Measurements from ENCODE around the gene CC2D2A. TPM values are rescaled to one million over a fixed set of nuclear protein-coding genes. Genes with fewer than 3 reads are reported as not detected.
"Not testable (repeated sequence)": the region's sequence is repeated elsewhere in the genome, so short reads cannot be mapped to it uniquely, and the experiment has no call there.

The CC2D2A gene
- total RNA-seq, 2 experiments from 2014 or later = not detected

DNA sequence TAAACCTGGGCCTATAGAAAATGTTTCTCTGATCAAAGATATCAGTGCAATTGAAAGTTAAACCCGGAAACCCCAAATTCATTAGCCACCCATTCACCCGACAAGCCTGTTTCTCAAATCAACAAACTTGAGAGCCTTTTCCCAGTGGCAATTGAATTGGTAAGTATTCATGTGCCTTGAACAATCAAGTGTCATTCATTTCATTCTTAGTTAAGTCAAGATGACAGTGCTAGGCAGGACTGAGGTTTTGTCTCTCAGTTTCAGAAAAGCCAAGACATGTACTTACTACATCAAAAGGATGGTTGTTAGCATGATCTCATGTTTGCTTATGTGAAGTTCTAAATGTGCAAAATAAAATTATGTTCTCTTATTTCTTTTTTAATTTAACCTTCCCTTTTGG is 32.3 kb downstream of the CC2D2A start:
- Mint-ChIP-seq H3K9me3 (peaks cover 2% of the 10 kb centered on the region), H3K27ac (no peak overlapping the region), H3K4me3 (no peak overlapping the region), H3K36me3 (ENCODE audit: low read depth) (no peaks in the 10 kb centered on the region), H3K27me3 (ENCODE audit: low read depth) (no peaks in the 10 kb centered on the region), H3K4me1 (ENCODE audit: low read depth) (no peaks in the 10 kb centered on the region)
- CTCF ChIA-PET = no interaction called here
- DNase-seq = no peak
- intact Hi-C loops (cut with micrococcal nuclease) = no loop called here

DNA sequence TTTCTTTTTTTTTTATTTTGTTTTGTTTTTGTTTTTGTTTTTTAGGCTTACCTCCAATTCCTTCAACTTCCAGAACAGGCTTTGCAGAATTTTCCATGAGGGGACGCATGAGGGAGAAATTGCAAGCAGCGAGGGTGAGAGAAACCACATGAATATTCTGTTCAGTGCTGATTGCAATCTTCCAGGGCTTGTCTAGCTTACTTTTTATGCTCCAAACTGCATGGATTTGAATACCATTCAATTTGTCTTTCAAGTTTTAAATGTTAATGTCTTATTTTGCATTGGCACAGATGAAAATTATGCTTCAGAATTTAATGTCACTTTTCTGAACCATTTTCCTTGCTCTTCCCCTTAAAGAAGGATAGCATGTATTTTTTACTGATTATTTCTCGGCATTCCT is 32.7 kb downstream of the CC2D2A start:
- Mint-ChIP-seq H3K4me3 (no peak overlapping the region), H3K27ac (no peak overlapping the region), H3K9me3 (no peaks in the 10 kb centered on the region), H3K36me3 (ENCODE audit: low read depth) (no peaks in the 10 kb centered on the region), H3K27me3 (ENCODE audit: low read depth) (no peaks in the 10 kb centered on the region), H3K4me1 (ENCODE audit: low read depth) (no peaks in the 10 kb centered on the region)
- CTCF ChIA-PET = no interaction called here
- intact Hi-C loops (cut with micrococcal nuclease) = no loop called here
- no peak for DNase-seq

DNA sequence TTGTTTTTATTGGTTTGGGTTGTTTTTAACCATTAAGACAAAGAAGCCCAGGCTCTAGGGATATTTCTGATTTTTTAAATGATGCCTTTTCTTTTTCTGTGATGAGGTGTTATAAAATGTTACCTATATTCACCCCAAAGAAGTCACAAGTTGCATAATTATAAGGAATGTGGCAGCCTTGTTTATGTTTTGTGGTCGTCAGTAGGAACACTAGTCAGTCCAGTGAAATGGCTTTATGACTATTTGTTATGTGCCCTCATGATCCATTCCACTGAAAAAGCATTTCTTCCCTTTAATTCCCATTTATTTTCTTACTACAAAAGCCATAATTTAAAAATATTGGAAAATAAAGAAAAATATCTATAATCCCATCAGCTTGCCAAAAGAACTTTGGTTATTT is 34.4 kb downstream of the CC2D2A start:
- no peak overlapping the region for H3K4me3 Mint-ChIP-seq
- intact Hi-C loops (cut with micrococcal nuclease) = no loop called here
- no peak for DNase-seq
- H3K27me3 Mint-ChIP-seq (ENCODE audit: low read depth) = no peaks in the 10 kb centered on the region
- H3K36me3 Mint-ChIP-seq (ENCODE audit: low read depth) = peaks cover 4% of the 10 kb centered on the region
- H3K9me3 Mint-ChIP-seq = no peaks in the 10 kb centered on the region
- CTCF ChIA-PET = interaction anchor here (0.6 kb wide), 1 partner anchor 267 kb away, joined by 3 read pairs; no protein-coding TSS in a partner anchor
- no peak overlapping the region for H3K27ac Mint-ChIP-seq
- H3K4me1 Mint-ChIP-seq (ENCODE audit: low read depth) = no peaks in the 10 kb centered on the region

DNA sequence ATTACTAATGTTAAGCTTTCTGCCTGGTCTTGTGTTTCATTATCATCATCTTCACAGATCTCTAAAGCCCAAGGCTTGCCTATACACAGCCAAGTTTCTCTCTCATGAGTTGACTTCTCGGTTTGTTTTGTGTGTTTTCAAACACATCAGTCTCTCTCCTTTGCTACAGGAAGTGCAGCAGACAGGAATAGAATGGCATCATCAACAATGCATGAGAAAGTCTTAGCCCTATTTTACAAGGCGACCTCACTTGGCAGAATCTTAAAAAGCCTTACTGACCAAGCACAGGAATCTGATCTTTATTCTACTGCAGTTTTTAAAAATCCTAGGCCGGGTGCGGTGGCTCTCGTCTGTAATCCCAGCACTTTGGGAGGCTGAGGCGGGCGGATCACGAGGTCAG is 36.8 kb downstream of the CC2D2A start:
- H3K27me3 Mint-ChIP-seq (ENCODE audit: low read depth) = no peaks in the 10 kb centered on the region
- no peak overlapping the region for H3K27ac Mint-ChIP-seq
- DNase-seq = no peak
- H3K4me3 Mint-ChIP-seq = no peak overlapping the region
- H3K36me3 Mint-ChIP-seq (ENCODE audit: low read depth) = peaks cover 4% of the 10 kb centered on the region
- CTCF ChIA-PET = interaction anchor here (0.6 kb wide), 1 partner anchor 19 kb away, joined by 3 read pairs; no protein-coding TSS in a partner anchor
- H3K9me3 Mint-ChIP-seq = no peaks in the 10 kb centered on the region
- intact Hi-C loops (cut with micrococcal nuclease) = no loop called here
- H3K4me1 Mint-ChIP-seq (ENCODE audit: low read depth) = no peaks in the 10 kb centered on the region

DNA sequence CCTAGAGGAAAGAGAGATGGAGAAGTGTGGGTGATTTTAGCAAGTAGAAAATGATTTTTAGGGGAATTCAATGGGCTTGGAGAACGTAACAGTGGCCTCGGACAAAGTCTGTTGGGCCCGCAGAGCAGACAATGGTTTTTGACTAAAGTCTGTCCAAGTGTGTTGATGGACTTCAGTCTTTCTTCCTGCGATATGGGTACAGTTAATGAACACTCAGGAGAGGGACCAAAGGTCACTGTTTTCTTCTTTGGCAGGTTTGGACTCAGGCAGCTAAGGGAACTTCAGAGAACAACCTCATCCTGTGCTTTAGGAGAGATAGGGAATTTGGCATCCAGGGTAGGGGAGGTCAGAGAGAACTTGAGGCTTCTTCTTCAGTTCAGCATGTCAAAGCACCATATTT is 38.0 kb downstream of the CC2D2A start:
- no peak for DNase-seq
- intact Hi-C loops (cut with micrococcal nuclease) = no loop called here
- Mint-ChIP-seq H3K27me3 (ENCODE audit: low read depth) (no peaks in the 10 kb centered on the region), H3K4me3 (no peak overlapping the region), H3K27ac (no peak overlapping the region), H3K4me1 (ENCODE audit: low read depth) (no peaks in the 10 kb centered on the region), H3K9me3 (no peaks in the 10 kb centered on the region), H3K36me3 (ENCODE audit: low read depth) (peaks cover 7% of the 10 kb centered on the region)
- CTCF ChIA-PET = no interaction called here

DNA sequence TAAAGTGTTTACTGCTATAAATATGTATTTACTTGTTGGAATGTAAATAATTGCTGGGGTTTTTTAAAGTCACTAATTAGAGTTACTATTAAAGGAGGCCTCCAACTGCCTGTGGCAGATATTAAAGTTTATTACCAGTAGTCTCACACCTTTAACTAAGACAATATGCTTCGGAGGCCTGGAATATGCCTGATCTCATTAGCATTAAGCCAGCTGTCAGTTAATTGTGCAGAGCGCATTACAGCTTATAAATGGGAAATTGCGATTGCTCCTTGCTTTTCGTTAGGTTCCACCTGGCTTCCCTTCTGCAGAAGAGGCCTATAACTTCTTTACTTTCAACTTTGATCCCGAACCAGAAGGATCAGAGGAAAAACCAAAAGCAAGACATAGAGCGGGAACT is 41.3 kb downstream of the CC2D2A start:
- CTCF ChIA-PET = interaction anchor here (1.0 kb wide), 1 partner anchor 16 kb away, joined by 3 read pairs; no protein-coding TSS in a partner anchor
- Mint-ChIP-seq H3K27me3 (ENCODE audit: low read depth) (no peaks in the 10 kb centered on the region), H3K4me3 (no peak overlapping the region)

DNA sequence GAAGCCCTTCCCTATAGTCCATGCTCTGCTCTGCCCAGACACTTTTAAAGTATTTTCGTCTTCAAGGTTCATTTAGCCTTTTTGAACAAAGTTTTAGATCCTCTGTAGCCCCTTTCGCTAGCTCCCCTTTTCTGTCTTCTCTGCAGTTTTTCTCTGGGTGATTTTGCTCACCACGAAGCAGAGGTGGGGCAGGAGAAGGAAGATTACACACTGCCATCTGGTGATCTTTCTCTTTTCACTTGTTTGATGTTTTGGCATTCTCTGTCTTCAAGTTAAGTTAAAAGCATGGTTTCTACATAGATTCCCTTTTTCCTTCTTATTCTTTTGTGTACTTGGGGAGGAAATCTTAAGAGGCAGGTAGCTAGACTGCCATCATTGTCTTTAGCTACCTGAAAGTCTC is 43.9 kb downstream of the CC2D2A start:
- H3K36me3 Mint-ChIP-seq (ENCODE audit: low read depth) = peaks cover 9% of the 10 kb centered on the region
- CTCF ChIA-PET = interaction anchor here (0.8 to 2.2 kb wide), 2 partner anchors 9 to 56 kb away, joined by 3 to 4 read pairs; no protein-coding TSS in a partner anchor
- no peaks in the 10 kb centered on the region for H3K9me3 Mint-ChIP-seq
- DNase-seq = no peak
- H3K27ac Mint-ChIP-seq = no peak overlapping the region
- H3K27me3 Mint-ChIP-seq (ENCODE audit: low read depth) = no peaks in the 10 kb centered on the region
- no peaks in the 10 kb centered on the region for H3K4me1 Mint-ChIP-seq (ENCODE audit: low read depth)
- intact Hi-C loops (cut with micrococcal nuclease) = no loop called here
- no peak overlapping the region for H3K4me3 Mint-ChIP-seq

More for the DNA sequence above, 41.3 kb downstream of the CC2D2A start:
- intact Hi-C loops (cut with micrococcal nuclease) = no loop called here
- Mint-ChIP-seq H3K27ac (no peak overlapping the region), H3K36me3 (ENCODE audit: low read depth) (peaks cover 9% of the 10 kb centered on the region), H3K4me1 (ENCODE audit: low read depth) (no peaks in the 10 kb centered on the region), H3K9me3 (no peaks in the 10 kb centered on the region)
- no peak for DNase-seq

DNA sequence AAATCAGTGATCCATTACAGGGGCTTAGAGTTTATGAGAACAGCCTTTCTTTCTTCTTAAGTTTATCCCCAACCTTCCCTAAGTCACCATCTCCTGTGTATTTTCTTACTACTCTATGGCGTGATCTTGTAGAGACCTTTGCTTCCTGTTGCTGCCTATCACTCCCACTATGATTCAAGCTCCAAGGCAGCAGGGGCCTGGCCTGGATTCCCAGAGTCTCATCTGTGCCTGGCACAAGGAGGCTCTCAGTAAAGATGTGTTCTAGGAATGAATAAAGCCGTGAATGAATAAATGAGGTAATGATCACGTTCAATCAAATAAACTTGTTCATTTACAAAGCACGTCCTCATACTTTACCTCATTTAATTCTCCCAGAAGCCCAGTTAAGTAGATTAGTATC is 45.4 kb downstream of the CC2D2A start:
- DNase-seq = no peak
- Mint-ChIP-seq H3K36me3 (ENCODE audit: low read depth) (peaks cover 16% of the 10 kb centered on the region), H3K27me3 (ENCODE audit: low read depth) (no peaks in the 10 kb centered on the region), H3K9me3 (peaks cover 7% of the 10 kb centered on the region), H3K4me3 (no peak overlapping the region), H3K27ac (no peak overlapping the region), H3K4me1 (ENCODE audit: low read depth) (no peaks in the 10 kb centered on the region)
- CTCF ChIA-PET = no interaction called here
- intact Hi-C loops (cut with micrococcal nuclease) = no loop called here

DNA sequence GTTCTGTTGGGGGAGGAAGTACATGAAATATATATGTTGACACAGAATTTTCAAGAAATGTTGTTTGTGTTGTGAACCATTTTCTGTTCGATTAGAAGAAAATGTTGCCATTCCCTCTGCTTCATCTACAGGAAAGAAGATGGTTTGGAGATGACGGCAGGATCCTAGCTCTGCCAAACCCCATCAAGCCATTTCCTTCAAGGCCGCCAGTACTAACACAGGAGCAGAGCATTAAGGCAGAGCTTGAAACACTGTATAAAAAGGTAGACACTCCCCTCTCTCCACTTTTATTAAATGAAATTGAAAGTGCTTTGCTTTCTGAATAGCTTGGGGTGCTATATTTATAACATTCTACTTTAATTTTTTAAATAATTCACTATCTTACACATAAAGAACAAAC is 46.8 kb downstream of the CC2D2A start:
- Mint-ChIP-seq H3K36me3 (ENCODE audit: low read depth) (peaks cover 17% of the 10 kb centered on the region), H3K27me3 (ENCODE audit: low read depth) (no peaks in the 10 kb centered on the region), H3K27ac (no peak overlapping the region), H3K9me3 (peaks cover 9% of the 10 kb centered on the region), H3K4me3 (no peak overlapping the region), H3K4me1 (ENCODE audit: low read depth) (no peaks in the 10 kb centered on the region)
- CTCF ChIA-PET = interaction anchor here (0.6 to 0.7 kb wide), 3 partner anchors 42 to 1561 kb away, joined by 3 to 6 read pairs (median 4); no protein-coding TSS in a partner anchor
- intact Hi-C loops (cut with micrococcal nuclease) = no loop called here
- DNase-seq = no peak

DNA sequence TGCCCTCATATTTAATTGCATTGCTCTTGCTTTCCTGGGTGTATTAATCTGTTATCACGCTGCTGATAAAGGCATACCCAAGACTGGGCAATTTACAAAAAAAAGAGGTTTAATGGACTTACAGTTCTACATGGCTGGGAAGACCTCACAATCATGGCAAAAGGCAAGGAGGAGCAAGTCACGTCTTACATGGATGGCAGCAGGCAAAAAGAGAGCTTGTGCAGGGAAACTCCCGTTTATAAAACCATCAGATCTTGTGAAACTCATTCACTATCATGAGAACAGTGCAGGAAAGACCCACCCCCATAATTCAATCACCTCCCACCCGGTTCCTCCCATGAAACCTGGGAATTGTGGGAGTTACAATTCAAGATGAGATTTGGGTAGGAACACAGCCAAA is 48.0 kb downstream of the CC2D2A start:
- CTCF ChIA-PET; DNase-seq; H3K27ac Mint-ChIP-seq; H3K4me1 Mint-ChIP-seq (ENCODE audit: low read depth); H3K27me3 Mint-ChIP-seq (ENCODE audit: low read depth); H3K4me3 Mint-ChIP-seq; H3K9me3 Mint-ChIP-seq; intact Hi-C loops (cut with micrococcal nuclease): not testable (repeated sequence)
- H3K36me3 Mint-ChIP-seq (ENCODE audit: low read depth) = peaks cover 13% of the 10 kb centered on the region

DNA sequence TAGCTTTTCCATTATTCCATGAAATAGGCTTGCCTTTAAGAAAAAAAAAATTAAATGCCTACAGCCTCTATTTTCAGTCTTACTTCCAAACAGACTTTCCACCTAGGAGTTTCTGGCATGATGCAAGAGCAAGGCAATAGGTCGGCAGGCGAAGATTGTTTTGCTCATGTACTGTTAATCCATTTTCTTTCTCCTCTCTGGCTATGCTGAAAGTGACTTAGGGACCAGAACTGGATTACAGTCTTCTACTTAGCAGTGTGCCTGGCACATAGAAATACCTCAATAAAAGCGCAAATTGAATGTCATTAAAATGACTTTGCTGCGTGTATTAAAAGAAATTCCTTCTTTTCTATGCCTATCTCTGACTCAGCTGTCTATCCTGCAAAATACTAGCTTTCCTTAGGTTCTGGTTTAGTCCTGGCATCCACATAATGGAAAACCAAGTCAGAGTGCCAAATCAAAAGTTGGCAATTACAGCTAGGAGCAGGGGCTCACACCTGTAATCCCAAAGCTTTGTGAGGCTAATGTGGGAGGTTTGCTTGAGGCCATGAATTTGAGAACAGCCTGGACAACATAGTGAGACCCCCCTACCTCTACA is 51.9 kb downstream of the CC2D2A start:
- no peak overlapping the region for H3K4me3 Mint-ChIP-seq
- no peaks in the 10 kb centered on the region for H3K27me3 Mint-ChIP-seq (ENCODE audit: low read depth)
- H3K36me3 Mint-ChIP-seq (ENCODE audit: low read depth) = peaks cover 11% of the 10 kb centered on the region
- DNase-seq = no peak
- CTCF ChIA-PET = no interaction called here
- intact Hi-C loops (cut with micrococcal nuclease) = no loop called here
- H3K9me3 Mint-ChIP-seq = peaks cover 9% of the 10 kb centered on the region
- no peaks in the 10 kb centered on the region for H3K4me1 Mint-ChIP-seq (ENCODE audit: low read depth)
- H3K27ac Mint-ChIP-seq = no peak overlapping the region

DNA sequence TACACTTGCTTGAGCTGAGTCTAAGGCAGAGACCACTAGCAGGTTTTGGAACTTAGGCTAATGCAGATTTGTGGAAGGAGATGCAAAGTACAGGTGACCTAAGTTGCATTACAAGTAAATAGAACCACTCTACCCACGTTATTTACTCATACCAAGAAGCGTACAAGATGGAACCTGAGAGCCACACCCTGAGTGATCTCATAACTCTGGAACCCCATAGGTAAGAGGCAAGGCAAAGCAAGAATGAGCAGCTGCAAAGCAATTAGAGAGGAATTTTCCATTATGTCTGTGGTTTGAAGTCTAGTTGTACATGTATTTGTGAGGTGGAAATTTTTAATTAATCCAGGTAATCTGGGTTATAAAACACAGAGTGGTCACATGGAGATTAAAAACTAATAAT is 55.4 kb downstream of the CC2D2A start:
- Mint-ChIP-seq H3K4me1 (ENCODE audit: low read depth) (no peaks in the 10 kb centered on the region), H3K4me3 (no peak overlapping the region), H3K9me3 (peaks cover 2% of the 10 kb centered on the region), H3K27ac (no peak overlapping the region), H3K36me3 (ENCODE audit: low read depth) (peaks cover 1% of the 10 kb centered on the region), H3K27me3 (ENCODE audit: low read depth) (no peaks in the 10 kb centered on the region)
- no peak for DNase-seq
- CTCF ChIA-PET = no interaction called here
- intact Hi-C loops (cut with micrococcal nuclease) = no loop called here

DNA sequence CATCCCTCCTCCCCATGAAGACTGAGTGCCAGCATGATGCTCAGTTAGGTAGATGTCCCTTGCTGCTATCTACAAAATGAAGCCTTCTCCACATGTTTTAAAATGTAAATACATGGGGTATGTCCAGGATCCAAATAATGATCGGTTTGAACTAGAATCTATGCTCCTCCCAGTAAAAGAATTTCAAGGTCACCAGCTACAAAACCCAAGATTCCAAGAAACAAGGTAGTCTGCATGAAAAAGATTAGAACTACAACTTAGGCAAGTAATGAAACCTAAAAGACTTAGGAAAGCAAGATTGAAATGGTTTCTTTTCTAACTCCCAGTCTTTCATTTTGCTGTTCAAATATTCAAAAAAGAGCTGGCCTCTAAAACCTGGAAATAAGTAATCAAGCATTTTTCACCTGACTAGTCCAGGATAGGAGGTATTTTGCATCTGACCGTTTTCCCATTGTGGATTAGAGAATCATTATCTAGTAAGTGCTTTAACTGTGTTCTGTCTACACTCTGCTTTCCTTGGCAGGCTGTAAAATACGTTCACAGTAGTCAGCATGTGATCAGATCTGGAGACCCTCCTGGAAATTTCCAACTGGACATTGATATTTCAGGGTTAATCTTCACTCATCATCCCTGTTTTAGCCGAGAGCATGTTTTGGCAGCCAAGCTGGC is 57.4 kb downstream of the CC2D2A start:
- no peak for DNase-seq
- H3K4me1 Mint-ChIP-seq (ENCODE audit: low read depth) = no peaks in the 10 kb centered on the region
- no peaks in the 10 kb centered on the region for H3K9me3 Mint-ChIP-seq
- CTCF ChIA-PET = interaction anchor here (1.5 kb wide), 1 partner anchor 8 kb away, joined by 5 read pairs; no protein-coding TSS in a partner anchor
- no peaks in the 10 kb centered on the region for H3K27me3 Mint-ChIP-seq (ENCODE audit: low read depth)
- no peak overlapping the region for H3K4me3 Mint-ChIP-seq
- H3K36me3 Mint-ChIP-seq (ENCODE audit: low read depth) = no peaks in the 10 kb centered on the region
- no peak overlapping the region for H3K27ac Mint-ChIP-seq
- intact Hi-C loops (cut with micrococcal nuclease) = no loop called here

All from activated naive CD4-positive, alpha-beta T cell treated with anti-CD3 and anti-CD28 coated beads for 36 hours (primary cell).